HAP-1 (cell line): Measurements from ENCODE around the gene LTBP4.
"Not testable (repeated sequence)": the region's sequence is repeated elsewhere in the genome, so short reads cannot be mapped to it uniquely, and the experiment has no call there.

Experiments used
- DNase-seq, 2 experiments: peaks; one replicate each; pipeline ENCODE4 v3.0.0-alpha.2; 2016 to 2020; ENCODE audit warnings: low spot score in 2 of 2
- H3K27me3 ChIP-seq: fragments of 250-450 bp; sonication (Bioruptor Pico); 2 replicates; pipeline ENCODE4 v1.5.1; 2020; ENCODE audit warnings: low read depth, mild to moderate bottlenecking, moderate library complexity
- H3K36me3 ChIP-seq: fragments of 250-450 bp; sonication (Bioruptor Pico); replicated peaks from 2 replicates; pipeline ENCODE4 v1.5.1; 2020; ENCODE audit warnings: mild to moderate bottlenecking
- H3K4me1 ChIP-seq: fragments of 250-450 bp; sonication (Bioruptor Pico); 2 replicates; pipeline ENCODE4 v1.5.1; 2020; ENCODE audit warnings: mild to moderate bottlenecking
- H3K4me3 ChIP-seq: fragments of 250-450 bp; sonication (Bioruptor Pico); 2 replicates; pipeline ENCODE4 v1.5.1; 2020; ENCODE audit warnings: mild to moderate bottlenecking, moderate library complexity
- H3K9me3 ChIP-seq: fragments of 250-450 bp; sonication (Bioruptor Pico); 2 replicates; pipeline ENCODE4 v1.5.1; 2020; ENCODE audit warnings: mild to moderate bottlenecking, moderate library complexity
- in situ Hi-C: fragments of 300-500 bp; cut with MboI; formaldehyde crosslinking; loops from 3 replicates; pipeline ENCODE4 v1.14.3; 2020; ENCODE audit warnings: low sequenced_read_pairs, inconsistent platforms, mixed read lengths

LTBP4 gene

GRCh38 chr19:40601134-40601974 is at the start of gene LTBP4:
TSS of gene LTBP4 (plus strand) at chr19:40601369. CDS start at chr19:40601388, 19 bp downstream.
- peak in 1 of 2 experiments; percentile 69 for DNase-seq
- in situ Hi-C loops = no loop called here
- Histone ChIP-seq H3K9me3 (no peaks in the 10 kb centered on the region), H3K36me3 (no peaks in the 10 kb centered on the region), H3K4me3 (peak within 1 kb of the TSS; percentile 26), H3K4me1 (peaks cover 58% of the 10 kb centered on the region), H3K27me3 (no peaks in the 10 kb centered on the region)

- Histone ChIP-seq H3K27me3 (peaks cover 2% of the 10 kb centered on the region; the same call in 1 of the 2 replicates), H3K36me3 (no peaks in the 10 kb centered on the region), H3K9me3 (no peaks in the 10 kb centered on the region), H3K4me3 (no peak overlapping the region), H3K4me1 (peaks cover 3% of the 10 kb centered on the region; the same call in 1 of the 2 replicates)
- DNase-seq = no peak
- in situ Hi-C loops = no loop called here
These were observed 48.3 kb upstream of the LTBP4 start for GRCh38 chr19:40552848-40553247.

- no peaks in the 10 kb centered on the region for H3K9me3 ChIP-seq
- H3K4me3 ChIP-seq = no peak overlapping the region
- DNase-seq = no peak
- no peaks in the 10 kb centered on the region for H3K36me3 ChIP-seq
- in situ Hi-C loops = no loop called here
- H3K4me1 ChIP-seq = peaks cover 3% of the 10 kb centered on the region; the same call in 1 of the 2 replicates
- peaks cover 2% of the 10 kb centered on the region; the same call in 1 of the 2 replicates for H3K27me3 ChIP-seq
These were observed 47.0 kb upstream of the LTBP4 start for GRCh38 chr19:40553885-40554857.

- H3K9me3 ChIP-seq = no peaks in the 10 kb centered on the region
- in situ Hi-C loops = no loop called here
- peaks cover 14% of the 10 kb centered on the region; the same call in 1 of the 2 replicates for H3K27me3 ChIP-seq
- DNase-seq = no peak
- H3K4me3 ChIP-seq = no peak overlapping the region
- H3K4me1 ChIP-seq = no peaks in the 10 kb centered on the region
- H3K36me3 ChIP-seq = no peaks in the 10 kb centered on the region
These were observed 45.0 kb upstream of the LTBP4 start for GRCh38 chr19:40555978-40556689.

GRCh38 chr19:40556953-40557530 is 44.1 kb upstream of the LTBP4 start:
- no peaks in the 10 kb centered on the region for H3K9me3 ChIP-seq
- H3K36me3 ChIP-seq = no peaks in the 10 kb centered on the region
- no peak for DNase-seq
- in situ Hi-C loops = no loop called here
- H3K27me3 ChIP-seq = peaks cover 17% of the 10 kb centered on the region; the same call in 1 of the 2 replicates
- no peak overlapping the region for H3K4me3 ChIP-seq
- no peaks in the 10 kb centered on the region for H3K4me1 ChIP-seq

GRCh38 chr19:40559394-40559793 is 41.8 kb upstream of the LTBP4 start:
- no peaks in the 10 kb centered on the region for H3K4me1 ChIP-seq
- H3K36me3 ChIP-seq = no peaks in the 10 kb centered on the region
- in situ Hi-C loops = no loop called here
- no peaks in the 10 kb centered on the region for H3K9me3 ChIP-seq
- no peak for DNase-seq
- H3K27me3 ChIP-seq = peaks cover 15% of the 10 kb centered on the region; the same call in 1 of the 2 replicates
- H3K4me3 ChIP-seq = no peak overlapping the region

GRCh38 chr19:40560092-40560507 is 41.1 kb upstream of the LTBP4 start:
- in situ Hi-C loops = no loop called here
- DNase-seq = no peak
- no peaks in the 10 kb centered on the region for H3K36me3 ChIP-seq

GRCh38 chr19:40561947-40562346 is 39.2 kb upstream of the LTBP4 start:
- Histone ChIP-seq H3K9me3 (no peaks in the 10 kb centered on the region), H3K4me3 (no peak overlapping the region), H3K27me3 (peaks cover 15% of the 10 kb centered on the region; the same call in 1 of the 2 replicates), H3K36me3 (no peaks in the 10 kb centered on the region), H3K4me1 (no peaks in the 10 kb centered on the region)
- in situ Hi-C loops = no loop called here
- no peak for DNase-seq

More at GRCh38 chr19:40560092-40560507, 41.1 kb upstream of the LTBP4 start:
- peaks cover 15% of the 10 kb centered on the region; the same call in 1 of the 2 replicates for H3K27me3 ChIP-seq
- no peak overlapping the region for H3K4me3 ChIP-seq
- H3K4me1 ChIP-seq = no peaks in the 10 kb centered on the region
- H3K9me3 ChIP-seq = no peaks in the 10 kb centered on the region

GRCh38 chr19:40564535-40564934 is 36.6 kb upstream of the LTBP4 start:
- H3K4me3 ChIP-seq, DNase-seq, in situ Hi-C loops, H3K36me3 ChIP-seq, H3K9me3 ChIP-seq, H3K4me1 ChIP-seq: not testable (repeated sequence)
- H3K27me3 ChIP-seq = peaks cover 14% of the 10 kb centered on the region; the same call in 1 of the 2 replicates

GRCh38 chr19:40565355-40565754 is 35.8 kb upstream of the LTBP4 start:
- H3K4me1 ChIP-seq = peaks cover 4% of the 10 kb centered on the region; the same call in 1 of the 2 replicates
- in situ Hi-C loops = no loop called here
- peaks cover 9% of the 10 kb centered on the region; the same call in 1 of the 2 replicates for H3K27me3 ChIP-seq
- H3K4me3 ChIP-seq = no peak overlapping the region
- no peak for DNase-seq
- H3K36me3 ChIP-seq = no peaks in the 10 kb centered on the region
- H3K9me3 ChIP-seq = no peaks in the 10 kb centered on the region

GRCh38 chr19:40565910-40566495 is 35.2 kb upstream of the LTBP4 start:
- Histone ChIP-seq H3K27me3 (peaks cover 5% of the 10 kb centered on the region; the same call in 1 of the 2 replicates), H3K4me3 (no peak overlapping the region), H3K4me1 (peaks cover 4% of the 10 kb centered on the region; the same call in 1 of the 2 replicates), H3K36me3 (no peaks in the 10 kb centered on the region), H3K9me3 (no peaks in the 10 kb centered on the region)
- DNase-seq = no peak
- in situ Hi-C loops = no loop called here

- Histone ChIP-seq H3K36me3 (no peaks in the 10 kb centered on the region), H3K4me1 (peaks cover 4% of the 10 kb centered on the region; the same call in 1 of the 2 replicates), H3K27me3 (no peaks in the 10 kb centered on the region), H3K9me3 (no peaks in the 10 kb centered on the region), H3K4me3 (no peak overlapping the region)
- DNase-seq = no peak
- in situ Hi-C loops = no loop called here
These were observed 34.0 kb upstream of the LTBP4 start for GRCh38 chr19:40567040-40567749.
